GM19239 (cell line): ENCODE data around the gene VRTN.

Source experiments
- DNase-seq: peaks from one replicate; pipeline ENCODE4 v3.0.0; 2011; ENCODE audit warnings: low spot score; ENCODE audit not compliant: insufficient read length
- FAIRE-seq: peaks from 2 replicates; lab custom pipeline; 2011; peaks lifted over from hg19 to GRCh38; lab: Jason Lieb, UNC

VRTN gene

GRCh38 chr14:74391479-74391878, 43.2 kb downstream of the VRTN start:
- FAIRE-seq (no peak), DNase-seq (no peak)

- FAIRE-seq: no peak
- DNase-seq: no peak
These were observed 44.6 kb downstream of the VRTN start for GRCh38 chr14:74392616-74393570.

DNA sequence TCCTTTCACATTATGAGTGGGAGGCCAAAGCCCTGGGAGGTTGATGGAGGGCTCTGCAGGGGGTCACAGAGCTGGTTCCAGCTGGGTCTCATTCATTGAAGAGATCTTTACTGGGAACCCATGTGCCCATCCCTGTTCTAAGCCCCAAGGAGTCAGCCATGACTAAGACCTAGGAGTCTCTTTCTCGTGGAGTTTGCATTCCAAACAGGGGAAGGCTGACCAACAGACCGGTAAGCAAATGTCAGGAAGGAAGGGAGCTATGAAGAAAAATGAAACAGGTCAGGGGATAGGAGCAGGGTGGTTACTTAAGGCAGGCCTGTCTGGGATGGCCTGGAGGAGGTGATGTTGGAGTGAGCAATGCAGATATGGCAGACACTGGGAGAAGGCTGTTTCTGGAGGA, 46.3 kb downstream of the VRTN start:
- FAIRE-seq (no peak), DNase-seq (no peak)

GRCh38 chr14:74395094-74395493, 46.8 kb downstream of the VRTN start:
- DNase-seq (no peak), FAIRE-seq (no peak)

GRCh38 chr14:74400031-74400685, 51.9 kb downstream of the VRTN start:
- FAIRE-seq (no peak), DNase-seq (no peak)

DNA sequence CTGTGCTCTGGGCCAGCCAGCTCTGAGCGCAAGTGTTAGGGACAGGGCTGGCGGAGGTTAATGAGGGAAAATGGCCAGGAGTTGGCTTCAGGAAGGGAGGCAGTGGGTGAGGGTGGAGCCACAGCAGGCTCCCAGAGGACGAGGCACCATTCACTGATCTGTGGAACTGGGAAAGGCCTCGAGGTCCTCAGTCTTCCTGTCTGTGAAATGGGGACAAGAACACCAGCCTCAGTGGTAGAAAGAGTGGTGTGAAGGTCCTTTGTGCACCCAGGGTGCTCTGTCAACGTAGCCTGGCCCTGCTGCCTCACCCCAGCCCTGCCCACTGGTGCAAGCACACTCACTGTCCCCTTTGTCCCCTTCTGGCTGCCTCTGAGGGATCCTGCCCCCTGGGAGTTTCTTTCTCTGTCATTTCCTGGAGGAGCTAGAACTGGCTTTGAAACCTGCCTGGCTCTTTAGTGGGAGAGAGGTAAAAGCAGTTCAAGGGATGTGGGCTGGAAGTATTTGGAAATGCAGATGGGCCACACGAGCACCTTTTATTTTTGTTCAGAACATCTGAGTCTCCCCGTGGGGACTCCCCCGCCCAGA, 52.7 kb downstream of the VRTN start:
- FAIRE-seq (no peak), DNase-seq (no peak)

DNA sequence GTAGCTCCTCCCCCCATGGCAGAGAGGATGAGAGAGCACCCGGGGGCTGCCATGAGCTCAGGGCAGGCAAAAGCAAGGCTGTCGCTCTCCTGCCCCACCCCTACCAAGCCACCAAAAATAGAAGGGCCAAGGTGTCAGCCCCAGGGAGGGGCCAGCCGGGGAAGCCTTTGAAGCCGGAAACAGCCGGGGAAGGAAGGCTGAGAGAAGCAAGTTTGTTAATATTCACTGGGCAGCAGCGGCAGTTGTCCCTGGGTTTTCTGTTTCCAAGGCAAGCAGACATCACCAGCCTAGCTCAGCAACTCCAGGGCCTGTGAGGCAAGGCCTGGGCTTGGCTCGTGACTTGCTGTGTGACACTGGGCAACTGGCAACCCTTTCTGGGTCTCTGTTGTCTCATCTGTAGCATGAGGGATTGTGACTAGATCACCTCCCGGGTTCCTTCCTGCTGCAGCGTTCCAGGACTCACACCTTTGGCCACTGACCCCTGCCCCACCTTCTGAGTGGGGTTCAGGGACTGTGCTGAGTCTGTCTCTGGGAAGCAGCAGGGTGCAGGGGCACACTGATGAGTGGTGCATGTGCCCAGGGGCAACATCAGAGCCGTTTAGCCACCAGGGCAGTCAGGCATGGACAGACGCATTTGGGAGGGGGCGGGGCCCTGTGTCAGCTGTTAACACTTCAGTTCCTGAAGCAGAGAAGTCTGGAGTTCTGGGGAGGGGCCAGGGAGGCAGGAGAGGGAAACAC, 53.4 kb downstream of the VRTN start:
- FAIRE-seq (peak; percentile 98), DNase-seq (peak; percentile 84)

GRCh38 chr14:74402401-74403251, 54.4 kb downstream of the VRTN start:
- DNase-seq (no peak), FAIRE-seq (peak; percentile 95)

DNA sequence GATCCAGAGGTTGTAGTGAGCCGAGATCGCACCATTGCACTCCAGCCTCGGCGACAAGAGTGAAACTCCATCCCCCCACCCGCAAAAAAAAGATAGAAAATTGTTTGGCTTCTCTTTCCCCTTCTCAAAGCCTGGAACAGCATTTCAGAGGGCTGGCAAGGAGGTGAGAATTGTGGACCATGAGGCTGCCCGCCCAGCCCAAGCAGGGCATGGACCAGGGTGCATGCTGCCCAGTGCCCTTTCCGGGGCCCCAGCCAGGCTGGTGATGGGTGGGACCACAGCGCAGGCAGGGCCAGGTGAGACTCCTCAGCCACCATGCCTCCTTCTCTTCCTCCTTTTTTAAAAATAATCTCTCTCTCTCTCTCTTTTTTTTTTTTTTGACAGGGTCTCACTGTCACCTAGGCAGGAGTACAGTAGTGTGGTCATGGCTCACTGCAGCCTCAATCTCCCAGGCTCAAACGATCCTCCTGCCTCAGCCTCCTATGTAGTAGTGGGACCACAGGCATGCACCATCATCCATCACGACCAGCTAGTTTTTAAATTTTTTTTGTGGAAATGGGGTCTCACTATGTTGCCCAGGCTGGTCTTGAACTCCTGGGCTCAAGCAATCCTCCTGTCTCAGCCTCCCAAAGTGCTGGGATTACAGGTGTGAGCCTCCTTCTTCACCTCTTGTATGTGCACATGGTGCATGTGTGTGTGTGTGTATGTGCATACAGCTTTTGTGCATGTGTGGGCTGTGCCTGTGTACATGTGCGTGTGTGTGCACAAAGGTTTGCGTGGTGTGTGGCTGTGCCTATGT, 55.5 kb downstream of the VRTN start:
- no peak for DNase-seq

DNA sequence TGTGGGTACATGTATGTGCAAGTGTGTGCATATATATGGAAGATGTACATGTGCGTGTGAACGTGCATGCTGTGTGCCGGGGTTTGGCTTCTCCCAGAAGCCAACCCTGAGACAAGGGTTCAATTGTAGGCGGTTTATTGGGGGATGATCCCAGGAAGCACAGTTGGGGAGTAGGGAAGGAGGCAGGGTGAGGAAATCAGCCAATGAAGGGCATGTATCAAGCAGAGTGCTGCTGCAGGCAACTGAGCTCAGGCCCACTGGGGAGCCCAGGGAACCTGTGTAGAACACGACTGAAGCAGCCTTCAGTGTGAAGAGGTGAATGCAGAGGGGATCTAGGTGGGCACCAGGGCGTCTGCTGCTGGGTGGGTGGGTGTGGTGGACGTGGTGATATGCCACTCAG, 56.2 kb downstream of the VRTN start:
- DNase-seq (no peak), FAIRE-seq (no peak)

More for the DNA sequence above, 55.5 kb downstream of the VRTN start:
- FAIRE-seq: no peak

DNA sequence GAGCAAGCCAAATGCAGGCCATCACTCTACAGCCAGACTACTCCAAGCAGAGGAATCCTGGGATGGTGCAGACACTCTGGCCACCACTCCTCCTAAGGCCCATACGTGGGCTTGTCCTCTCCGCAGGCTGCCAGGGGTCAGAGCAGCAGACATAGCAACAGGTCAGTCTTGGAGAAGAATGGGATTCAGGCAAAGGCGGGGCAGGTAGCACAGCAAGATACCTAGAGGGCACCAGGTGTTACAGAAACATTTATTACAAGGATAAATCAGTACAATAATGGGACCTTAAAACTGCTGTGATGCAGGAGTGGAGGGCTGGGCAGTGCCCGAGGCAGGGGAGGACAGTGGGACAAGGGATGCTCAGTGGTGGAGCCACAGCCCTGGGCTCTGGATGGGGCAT, 57.4 kb downstream of the VRTN start:
- DNase-seq (no peak), FAIRE-seq (no peak)

- DNase-seq: no peak
- FAIRE-seq: no peak
These were observed 58.9 kb downstream of the VRTN start for GRCh38 chr14:74407021-74407800.

- DNase-seq (no peak), FAIRE-seq (no peak)
These were observed 59.5 kb downstream of the VRTN start for GRCh38 chr14:74407801-74408154.

- FAIRE-seq: no peak
These were observed 60.6 kb downstream of the VRTN start for GRCh38 chr14:74408870-74409269.

DNA sequence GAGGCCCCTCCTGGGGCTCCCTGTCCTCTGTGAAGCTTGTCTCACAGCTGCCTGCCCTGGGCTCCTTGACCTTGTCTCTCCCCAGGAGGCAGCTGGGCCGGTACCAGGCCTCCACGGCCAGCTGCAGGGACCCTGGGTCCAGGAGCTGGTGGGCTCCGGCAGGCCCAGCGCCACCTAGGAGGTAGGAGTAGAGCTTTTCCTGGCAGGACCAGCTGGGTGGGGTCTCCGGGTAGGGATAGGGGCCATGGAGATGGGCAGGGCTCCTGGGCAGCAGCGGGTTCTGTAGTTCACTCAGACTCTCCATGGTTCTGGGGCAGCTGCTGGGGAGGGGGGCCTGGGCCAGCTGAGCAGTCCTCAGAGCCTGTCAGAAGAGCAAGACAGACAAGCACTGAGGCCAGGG, 61.2 kb downstream of the VRTN start:
- no peak for FAIRE-seq
- DNase-seq: no peak

More at GRCh38 chr14:74408870-74409269, 60.6 kb downstream of the VRTN start:
- no peak for DNase-seq
